Activated naive CD4-positive, alpha-beta T cell treated with anti-CD3 and anti-CD28 coated beads, Interleukin-2, amount 50 U/mL, for 72 hours (primary cell): Measurements from ENCODE around the gene C1orf94. TPM values are rescaled to one million over a fixed set of nuclear protein-coding genes. Genes with fewer than 3 reads are reported as not detected.

Experiments
- ATAC-seq, 2 donors: fragments of 150-1000 bp; cut with Tn5 transposase; 2 replicates each; pipeline ENCODE4 v1.10.0; 2021; ENCODE audit warnings: mild to moderate bottlenecking in 2 of 2, moderate library complexity in 2 of 2
- DNase-seq, 2 donors: peaks; one replicate each; pipeline ENCODE4 v3.0.0; 2021 to 2022; ENCODE audit warnings: low spot score in 2 of 2
- H3K27ac Mint-ChIP-seq, 2 donors: one replicate each; pipeline ENCODE4 v1.8.0; 2022; ENCODE audit warnings: mild to moderate bottlenecking in 2 of 2, mixed read lengths in 2 of 2
- H3K36me3 Mint-ChIP-seq, 2 donors: one replicate each; pipeline ENCODE4 v1.8.0; 2022; ENCODE audit warnings: mixed read lengths in 2 of 2
- H3K9me3 Mint-ChIP-seq, 2 donors: one replicate each; pipeline ENCODE4 v1.8.0; 2022; ENCODE audit warnings: mixed read lengths in 2 of 2
- total RNA-seq, 2 donors: library from RNA; stranded (reverse); gene quantifications; one replicate each; pipeline ENCODE4 v1.2.3, GENCODE V29; 2022

C1orf94 gene, protein sequence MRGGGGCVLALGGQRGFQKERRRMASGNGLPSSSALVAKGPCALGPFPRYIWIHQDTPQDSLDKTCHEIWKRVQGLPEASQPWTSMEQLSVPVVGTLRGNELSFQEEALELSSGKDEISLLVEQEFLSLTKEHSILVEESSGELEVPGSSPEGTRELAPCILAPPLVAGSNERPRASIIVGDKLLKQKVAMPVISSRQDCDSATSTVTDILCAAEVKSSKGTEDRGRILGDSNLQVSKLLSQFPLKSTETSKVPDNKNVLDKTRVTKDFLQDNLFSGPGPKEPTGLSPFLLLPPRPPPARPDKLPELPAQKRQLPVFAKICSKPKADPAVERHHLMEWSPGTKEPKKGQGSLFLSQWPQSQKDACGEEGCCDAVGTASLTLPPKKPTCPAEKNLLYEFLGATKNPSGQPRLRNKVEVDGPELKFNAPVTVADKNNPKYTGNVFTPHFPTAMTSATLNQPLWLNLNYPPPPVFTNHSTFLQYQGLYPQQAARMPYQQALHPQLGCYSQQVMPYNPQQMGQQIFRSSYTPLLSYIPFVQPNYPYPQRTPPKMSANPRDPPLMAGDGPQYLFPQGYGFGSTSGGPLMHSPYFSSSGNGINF
- not detected for total RNA-seq

DNA sequence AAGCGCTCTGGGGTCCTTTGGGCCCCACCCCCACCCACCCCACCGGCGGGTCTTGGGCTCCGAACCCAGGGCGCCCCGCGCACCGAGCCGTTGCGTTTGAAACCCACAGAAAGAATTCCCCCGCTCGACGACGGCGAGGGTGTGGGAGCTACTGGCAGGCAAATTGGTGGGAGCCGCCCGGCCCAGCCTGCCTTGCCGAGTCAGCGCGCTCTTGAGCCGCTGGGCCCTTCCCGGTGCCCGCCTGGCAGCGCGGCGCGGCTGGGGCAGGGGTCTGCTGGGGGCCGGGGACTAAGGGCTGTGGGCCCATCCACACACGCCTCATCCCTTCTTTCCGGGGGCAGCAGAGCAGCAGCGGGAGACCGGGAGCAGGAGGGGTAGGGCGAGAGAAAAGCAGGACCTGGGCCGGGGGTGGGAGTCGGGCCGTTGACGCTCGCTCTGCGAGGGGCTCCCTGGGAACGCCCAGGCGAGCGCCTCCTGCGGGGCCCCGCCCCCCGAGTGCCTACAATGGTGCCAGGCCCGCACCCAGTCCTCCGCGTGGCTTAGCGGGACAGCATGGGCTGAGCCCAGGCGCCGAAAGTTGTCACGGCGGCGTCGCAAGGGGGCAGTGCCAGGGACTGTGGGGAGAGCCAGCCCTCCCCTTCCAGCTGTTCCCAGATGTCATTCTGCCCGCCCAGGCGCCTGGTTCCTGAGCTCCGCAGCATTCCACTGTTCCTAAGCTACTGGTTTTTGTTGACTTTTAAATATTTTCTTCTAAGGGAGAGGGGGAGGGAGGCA is at the start of gene C1orf94:
TSS of gene C1orf94 (plus strand) at position 78 of the 774 bp plus-strand sequence. CDS start 883 bp downstream, outside the sequence.
- Mint-ChIP-seq H3K36me3 (peaks cover 0 to 4% of the 10 kb centered on the region in 2 donors), H3K27ac (no peak within 1 kb of the TSS), H3K9me3 (no peaks in the 10 kb centered on the region)
- DNase-seq (no peak), ATAC-seq (no peak)

DNA sequence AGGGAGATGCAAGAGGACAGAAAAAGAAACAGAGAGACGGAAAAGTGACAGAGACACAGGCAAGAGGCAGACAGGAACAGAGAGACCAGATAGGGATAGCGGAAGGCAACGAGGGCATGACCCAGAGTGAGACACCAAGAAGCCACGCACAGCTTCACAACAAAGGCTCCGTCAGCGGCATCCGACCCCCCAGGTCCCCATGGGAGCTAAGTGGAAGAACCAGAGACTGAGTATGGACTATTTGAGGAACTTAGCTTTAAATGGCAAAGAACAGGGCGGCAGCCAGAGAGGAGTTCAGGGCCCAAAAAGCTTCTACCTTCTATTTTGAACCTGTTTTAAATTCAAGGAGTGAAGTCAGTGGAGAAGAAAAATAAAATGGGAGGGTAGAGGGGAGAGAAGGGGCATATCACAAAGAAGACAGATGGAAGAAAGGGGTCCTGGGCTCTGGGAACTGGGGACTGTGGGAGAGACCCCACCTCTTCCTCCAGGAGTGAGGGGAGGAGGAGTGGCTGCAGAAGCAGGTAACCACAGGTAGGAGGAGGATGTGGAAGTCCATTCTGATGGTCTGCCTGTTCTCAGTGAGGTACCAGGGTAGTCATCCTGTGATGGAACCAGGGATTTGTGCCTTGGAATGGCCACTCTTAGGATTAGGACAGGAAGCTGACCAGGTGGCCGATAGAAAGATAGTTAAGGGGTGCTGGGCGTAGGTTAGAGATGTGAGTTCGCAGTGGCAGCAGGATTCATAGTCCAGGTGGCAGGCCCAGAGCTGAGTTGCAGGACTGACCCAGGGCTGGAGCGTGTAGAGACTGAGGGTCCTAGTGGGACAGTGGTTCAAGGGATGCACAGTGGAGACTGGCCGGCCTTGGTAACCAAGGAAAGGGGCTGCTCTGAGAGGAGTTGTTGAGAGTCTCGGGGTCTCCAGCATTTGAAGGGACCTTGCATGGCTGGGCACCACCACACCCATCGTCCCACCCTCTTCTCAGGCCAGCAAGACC is 49.4 kb upstream of the C1orf94 start:
- no peak for DNase-seq
- peaks cover 3 to 4% of the 10 kb centered on the region in 2 donors for H3K9me3 Mint-ChIP-seq

GRCh38 chr1:34128186-34128889 is 48.4 kb upstream of the C1orf94 start:
- DNase-seq (no peak), ATAC-seq (no peak)
- no peaks in the 10 kb centered on the region for H3K36me3 Mint-ChIP-seq
- no peak overlapping the region for H3K27ac Mint-ChIP-seq
- peaks cover 3 to 4% of the 10 kb centered on the region in 2 donors for H3K9me3 Mint-ChIP-seq

More for the DNA sequence above, 49.4 kb upstream of the C1orf94 start:
- no peak for ATAC-seq
- H3K27ac Mint-ChIP-seq, result no peak overlapping the region
- H3K36me3 Mint-ChIP-seq, result no peaks in the 10 kb centered on the region

DNA sequence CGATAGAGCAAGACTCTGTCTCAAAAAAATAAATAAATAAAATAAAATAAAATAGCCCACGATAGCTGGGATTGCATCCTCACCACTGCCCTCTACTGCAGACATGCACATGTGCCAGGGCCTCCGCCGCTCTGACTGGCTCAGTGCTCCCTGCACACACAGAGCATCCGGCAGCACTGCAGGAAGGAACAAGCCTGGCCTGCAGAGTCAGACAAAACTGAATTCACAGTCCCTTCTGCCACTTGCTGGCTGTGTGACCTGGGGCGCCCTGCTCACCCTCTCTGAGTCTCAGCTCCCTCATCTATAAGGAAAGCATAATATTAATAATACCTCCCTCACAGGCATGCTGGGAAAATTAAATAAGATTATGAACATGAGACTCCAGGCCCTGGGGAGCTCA is 47.1 kb upstream of the C1orf94 start:
- Mint-ChIP-seq H3K36me3 (no peaks in the 10 kb centered on the region), H3K27ac (no peak overlapping the region), H3K9me3 (peaks cover 3 to 4% of the 10 kb centered on the region in 2 donors)
- DNase-seq (no peak), ATAC-seq (no peak)

DNA sequence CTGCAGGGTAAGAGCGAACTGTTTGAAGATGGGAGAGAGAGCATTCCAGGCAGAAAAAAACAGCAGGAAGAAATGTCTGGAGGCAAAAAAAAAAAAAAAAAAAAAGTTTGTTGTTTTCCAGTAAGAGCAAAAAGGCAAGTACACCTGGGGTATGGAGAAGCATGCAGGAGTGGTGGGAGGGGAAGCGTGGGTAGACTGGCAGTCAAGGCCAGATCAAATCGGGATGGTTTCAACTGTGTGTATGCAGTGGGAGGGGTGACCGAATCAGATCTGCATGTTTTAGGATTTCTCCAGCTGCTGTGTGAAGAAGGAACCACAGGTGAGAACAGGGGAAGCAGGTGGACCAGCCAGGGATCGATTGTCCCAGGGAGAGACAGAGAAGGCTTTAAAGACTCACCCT is 46.4 kb upstream of the C1orf94 start:
- no peak for DNase-seq
- H3K27ac Mint-ChIP-seq, result no peak overlapping the region
- H3K36me3 Mint-ChIP-seq, result no peaks in the 10 kb centered on the region
- H3K9me3 Mint-ChIP-seq, result peaks cover 0 to 3% of the 10 kb centered on the region in 2 donors
- no peak for ATAC-seq

DNA sequence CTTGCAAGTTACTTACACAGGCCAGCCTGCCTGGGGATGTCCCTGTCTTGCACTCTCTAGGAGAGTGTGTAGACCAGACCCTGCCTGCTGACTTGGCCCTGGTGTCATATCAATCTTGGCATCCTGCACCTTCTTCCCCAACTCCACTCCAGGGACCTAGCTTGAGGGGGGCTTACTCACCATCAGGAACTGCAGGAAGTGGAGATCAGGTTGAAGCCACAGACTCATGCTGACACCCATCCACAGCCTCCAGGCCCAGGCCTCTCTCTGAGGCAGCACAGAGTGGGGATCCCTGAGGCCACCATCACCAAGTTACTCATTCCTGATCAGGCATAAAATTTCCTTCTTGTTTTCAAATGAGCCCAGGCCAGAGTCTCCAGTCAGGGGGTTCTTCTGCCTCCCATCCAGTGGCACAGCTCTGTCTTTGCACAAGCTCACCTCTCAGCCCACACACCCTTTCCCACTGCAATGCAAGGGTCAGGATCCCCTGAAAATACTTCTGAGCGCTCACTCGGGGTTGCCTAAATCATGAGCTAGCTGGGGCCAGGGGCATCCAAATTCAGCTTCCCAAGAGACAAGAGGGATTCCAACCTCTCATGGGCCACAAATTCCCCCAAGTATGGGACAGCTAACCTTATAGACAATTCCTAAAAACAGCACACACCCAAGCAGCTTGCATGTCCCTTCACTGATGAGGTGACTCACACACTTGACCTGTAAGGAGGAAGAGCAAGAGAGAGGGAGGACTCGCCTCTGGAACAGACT is 45.1 kb upstream of the C1orf94 start:
- peaks cover 0 to 3% of the 10 kb centered on the region in 2 donors for H3K9me3 Mint-ChIP-seq
- H3K27ac Mint-ChIP-seq, result no peak overlapping the region
- no peaks in the 10 kb centered on the region for H3K36me3 Mint-ChIP-seq
- no peak for DNase-seq
- ATAC-seq, result no peak

- no peaks in the 10 kb centered on the region for H3K9me3 Mint-ChIP-seq
- no peaks in the 10 kb centered on the region for H3K36me3 Mint-ChIP-seq
- H3K27ac Mint-ChIP-seq, result no peak overlapping the region
- no peak for ATAC-seq
- DNase-seq, result no peak
Measured at GRCh38 chr1:34132161-34132420, 44.6 kb upstream of the C1orf94 start.

- Mint-ChIP-seq H3K9me3 (no peaks in the 10 kb centered on the region), H3K36me3 (no peaks in the 10 kb centered on the region), H3K27ac (no peak overlapping the region)
- no peak for DNase-seq
- no peak for ATAC-seq
Measured at GRCh38 chr1:34137411-34137810, 39.3 kb upstream of the C1orf94 start.

DNA sequence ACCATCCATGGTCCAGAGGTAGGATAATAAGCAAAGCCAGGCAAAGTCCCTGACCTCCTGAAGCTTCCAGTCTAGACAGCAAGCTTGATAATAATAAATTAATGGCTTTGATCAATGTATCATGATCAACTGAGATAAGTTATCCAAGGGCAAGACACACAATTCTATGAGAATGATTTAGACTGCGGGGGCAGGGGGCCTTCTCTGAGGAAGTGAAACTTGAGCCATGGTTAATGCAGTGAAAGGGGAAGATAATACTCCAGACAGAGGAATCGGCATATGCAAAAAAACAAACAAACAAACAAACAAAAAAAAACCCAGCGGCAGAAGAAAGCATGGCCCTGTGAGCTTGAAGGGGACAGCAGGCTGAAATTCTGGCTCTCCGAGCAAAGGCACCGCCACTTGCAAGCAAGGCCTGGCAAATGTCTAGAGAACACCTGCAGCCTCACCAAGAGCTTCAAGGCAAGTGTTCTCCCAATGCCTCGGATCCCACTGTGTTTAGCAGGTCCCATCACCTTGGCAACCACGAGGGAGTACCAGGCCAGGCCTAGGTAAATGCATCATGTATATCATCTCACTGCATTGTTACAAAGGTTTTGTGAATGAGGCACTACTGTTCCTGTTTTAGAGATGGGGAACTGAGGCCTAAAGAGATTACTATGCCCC is 36.6 kb upstream of the C1orf94 start:
- ATAC-seq (no peak), DNase-seq (no peak)
- H3K9me3 Mint-ChIP-seq, result no peaks in the 10 kb centered on the region
- H3K36me3 Mint-ChIP-seq, result no peaks in the 10 kb centered on the region
- no peak overlapping the region for H3K27ac Mint-ChIP-seq

GRCh38 chr1:34143975-34144374 is 32.7 kb upstream of the C1orf94 start:
- DNase-seq (no peak), ATAC-seq (no peak)
- Mint-ChIP-seq H3K9me3 (no peaks in the 10 kb centered on the region), H3K27ac (no peak overlapping the region), H3K36me3 (no peaks in the 10 kb centered on the region)

DNA sequence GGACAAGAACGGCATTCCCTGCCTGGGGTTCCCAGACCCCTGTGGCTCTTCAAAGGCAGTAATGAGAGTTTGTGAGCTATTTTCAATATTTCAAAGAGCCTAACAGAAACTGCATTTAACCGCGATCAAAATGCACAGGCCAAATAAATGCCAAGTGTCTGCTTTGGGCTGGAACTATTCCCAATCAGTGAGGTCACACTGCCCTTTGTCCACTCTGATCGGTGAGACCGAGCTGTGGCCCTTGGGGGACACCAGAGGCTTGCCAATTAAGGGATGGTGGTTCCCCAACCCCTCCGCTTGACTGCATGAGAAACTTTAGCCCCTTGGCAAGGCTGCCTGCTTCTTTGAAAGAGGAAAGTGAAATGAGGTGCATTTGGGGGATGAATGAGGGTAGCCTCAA is 31.9 kb upstream of the C1orf94 start:
- no peaks in the 10 kb centered on the region for H3K9me3 Mint-ChIP-seq
- no peaks in the 10 kb centered on the region for H3K36me3 Mint-ChIP-seq
- ATAC-seq (no peak), DNase-seq (no peak)
- H3K27ac Mint-ChIP-seq, result peak overlapping the region in 1 of 2 donors; percentile 52

- H3K9me3 Mint-ChIP-seq, result no peaks in the 10 kb centered on the region
- ATAC-seq, result no peak
- peak overlapping the region in 1 of 2 donors; percentile 50 for H3K27ac Mint-ChIP-seq
- no peak for DNase-seq
- no peaks in the 10 kb centered on the region for H3K36me3 Mint-ChIP-seq
Measured at GRCh38 chr1:34147301-34147700, 29.4 kb upstream of the C1orf94 start.

- no peaks in the 10 kb centered on the region for H3K36me3 Mint-ChIP-seq
- no peak for ATAC-seq
Measured at GRCh38 chr1:34149501-34149900, 27.2 kb upstream of the C1orf94 start.

GRCh38 chr1:34153246-34153645 is 23.5 kb upstream of the C1orf94 start:
- ATAC-seq, result no peak
- Mint-ChIP-seq H3K27ac (no peak overlapping the region), H3K36me3 (no peaks in the 10 kb centered on the region), H3K9me3 (no peaks in the 10 kb centered on the region)
- DNase-seq, result no peak

More at GRCh38 chr1:34149501-34149900, 27.2 kb upstream of the C1orf94 start:
- Mint-ChIP-seq H3K9me3 (no peaks in the 10 kb centered on the region), H3K27ac (no peak overlapping the region)
- no peak for DNase-seq

GRCh38 chr1:34155860-34156259 is 20.8 kb upstream of the C1orf94 start:
- DNase-seq, result no peak
- Mint-ChIP-seq H3K9me3 (no peaks in the 10 kb centered on the region), H3K27ac (no peak overlapping the region), H3K36me3 (no peaks in the 10 kb centered on the region)
- ATAC-seq, result no peak
